GM12872 (cell line): ENCODE data around the gene PTH1R.

Experiments
- CTCF ChIP-seq: IDR thresholded peaks from 3 replicates; pipeline ENCODE4 v1.5.1; 2011; ENCODE audit warnings: low read depth, mild to moderate bottlenecking, low read length, moderate library complexity; ENCODE audit not compliant: insufficient read depth

PTH1R gene

DNA sequence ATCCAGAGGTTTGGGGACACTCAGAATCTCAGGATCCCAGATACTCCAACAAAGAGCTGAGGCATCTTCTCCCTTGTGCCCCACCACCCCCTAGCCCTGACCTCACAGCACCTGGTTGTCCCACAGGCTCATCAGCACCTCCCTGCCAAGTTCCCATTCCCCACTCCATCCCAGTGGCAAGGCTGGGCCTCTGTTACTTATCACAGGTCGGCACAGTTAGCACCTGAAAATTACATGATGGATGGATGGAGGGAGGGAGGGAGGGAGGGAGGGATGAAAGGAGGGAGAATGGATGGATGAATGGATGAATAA, 27.1 kb upstream of the PTH1R start:
- no peak for TF ChIP-seq CTCF

- no peak for TF ChIP-seq CTCF
Observed at GRCh38 chr3:46851364-46852333, 25.9 kb upstream of the PTH1R start.

GRCh38 chr3:46852334-46852720, 25.2 kb upstream of the PTH1R start:
- TF ChIP-seq CTCF = no peak

GRCh38 chr3:46852839-46853355, 24.6 kb upstream of the PTH1R start:
- no peak for TF ChIP-seq CTCF

DNA sequence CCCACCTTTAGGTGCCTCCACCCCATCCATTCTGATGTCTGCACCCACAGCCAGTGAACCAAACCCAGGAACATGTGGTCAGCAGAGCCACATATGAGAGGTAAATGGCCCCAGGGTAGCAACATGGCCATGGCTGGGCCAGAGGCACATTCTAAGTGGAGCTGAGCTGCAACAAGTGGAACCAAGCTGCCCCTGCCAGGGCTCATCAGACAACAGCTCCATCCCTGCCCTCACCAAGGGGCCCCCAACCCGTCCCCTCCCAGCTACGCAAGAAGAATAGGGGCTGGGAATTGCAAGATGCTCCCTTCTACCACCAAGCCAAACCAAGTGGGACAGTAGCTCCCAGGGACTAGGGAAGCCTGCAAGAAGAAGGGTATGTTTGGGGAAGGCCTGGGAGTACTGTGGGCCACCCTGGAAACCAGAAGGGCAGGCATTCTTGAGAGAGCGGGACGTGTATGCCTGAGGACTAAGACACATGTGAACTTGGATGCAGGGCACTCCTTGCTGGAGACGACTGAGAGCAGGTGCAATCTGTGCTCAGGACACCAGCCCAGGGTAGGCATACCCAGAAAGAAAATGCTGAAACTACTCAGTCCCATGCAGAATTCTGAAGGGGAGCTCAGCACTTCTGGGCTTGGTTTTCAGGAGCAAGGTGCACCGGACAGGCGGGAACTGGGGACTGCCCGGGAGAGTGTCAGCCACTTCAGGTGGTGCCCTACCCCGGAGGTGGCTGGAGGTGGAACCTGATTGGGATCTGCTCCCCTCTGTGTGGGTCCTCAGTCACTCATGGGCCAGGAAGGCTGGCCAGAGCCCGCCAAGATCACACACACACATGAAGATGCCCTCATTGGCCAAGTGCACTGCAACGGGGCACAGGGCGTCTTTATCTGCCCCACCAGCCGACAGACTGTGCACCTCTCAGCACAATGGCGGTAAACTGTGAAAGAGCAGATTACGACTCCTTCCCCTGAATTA, 23.8 kb upstream of the PTH1R start:
- TF ChIP-seq CTCF = no peak

- no peak for TF ChIP-seq CTCF
Observed at GRCh38 chr3:46854555-46854991, 22.9 kb upstream of the PTH1R start.
